DMS79 treated with DMSO at 0.1 percent for 48 hours (cell line): Measurements from ENCODE around the gene OPTN.
A peak's percentile ranks its signal among the peaks of the same experiment; 100 is the strongest.
"Not testable (repeated sequence)": the region's sequence is repeated elsewhere in the genome, so short reads cannot be mapped to it uniquely, and the experiment has no call there.

Source experiments
- DNase-seq: peaks from one replicate; lab custom pipeline; 2025; lab: John Stamatoyannopoulos, UW

The OPTN gene

DNA sequence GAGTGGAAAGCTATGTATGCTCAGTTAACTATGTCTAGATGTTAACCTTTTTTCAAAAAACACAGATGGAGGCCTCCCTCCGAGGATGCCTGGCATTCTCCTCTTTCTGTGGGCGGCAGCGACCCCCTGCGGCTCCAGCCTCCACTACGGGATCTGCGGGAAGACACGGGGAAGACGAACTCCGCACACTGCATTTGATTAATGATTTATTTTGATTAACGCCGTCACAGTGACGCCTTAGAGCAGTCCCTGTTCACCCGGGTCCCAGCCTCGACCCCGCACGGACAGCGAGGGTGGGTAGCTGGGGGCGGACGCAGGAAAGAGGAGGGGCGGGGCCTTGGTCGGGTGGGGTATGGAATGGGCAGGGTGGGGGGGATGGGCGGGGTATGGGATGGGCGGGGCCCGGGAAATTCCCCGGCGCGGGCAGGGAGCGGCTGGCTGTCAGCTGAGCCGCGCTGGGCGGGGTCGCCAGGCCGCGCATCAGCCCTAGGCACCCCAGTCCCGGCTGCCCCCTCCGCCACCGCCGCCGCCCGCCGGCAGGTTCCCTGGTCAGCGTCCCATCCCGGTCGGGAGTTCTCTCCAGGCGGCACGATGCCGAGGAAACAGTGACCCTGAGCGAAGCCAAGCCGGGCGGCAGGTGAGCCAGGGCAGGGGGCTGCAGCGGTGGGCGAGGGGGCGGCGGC lies at the start of gene OPTN:
OPTN (plus strand) TSS at position 498 of the 683 bp plus-strand sequence. CDS start 8,960 bp downstream, outside the sequence.
- DNase-seq = peak; percentile 52

DNA sequence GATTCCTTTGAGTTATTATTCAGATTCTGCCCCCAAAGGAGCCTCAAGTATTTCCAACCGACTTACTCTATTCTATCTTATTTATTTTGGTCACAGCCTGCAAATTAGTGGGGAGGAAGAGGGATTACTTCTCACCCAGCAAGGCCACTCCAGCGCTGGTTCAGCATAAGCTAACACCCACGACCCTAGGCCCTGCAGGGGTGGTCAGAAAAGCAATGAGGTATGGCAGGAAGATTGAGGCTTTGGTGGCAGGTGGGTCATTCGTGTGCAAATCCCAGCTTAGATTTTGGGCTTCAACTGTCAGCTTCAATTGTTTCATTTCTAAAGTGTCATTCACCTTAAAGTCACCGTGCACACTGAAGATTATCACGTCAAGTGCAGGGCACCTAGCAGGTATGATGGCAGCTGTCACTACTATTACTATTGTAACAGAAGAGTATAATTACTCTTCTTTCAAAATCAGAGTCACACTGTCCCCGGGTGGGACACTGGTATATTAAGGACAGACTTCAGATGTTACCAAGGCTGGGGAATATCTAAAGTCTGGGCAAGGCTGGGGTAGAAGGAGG lies 48.8 kb upstream of the OPTN start:
- DNase-seq = no peak

DNA sequence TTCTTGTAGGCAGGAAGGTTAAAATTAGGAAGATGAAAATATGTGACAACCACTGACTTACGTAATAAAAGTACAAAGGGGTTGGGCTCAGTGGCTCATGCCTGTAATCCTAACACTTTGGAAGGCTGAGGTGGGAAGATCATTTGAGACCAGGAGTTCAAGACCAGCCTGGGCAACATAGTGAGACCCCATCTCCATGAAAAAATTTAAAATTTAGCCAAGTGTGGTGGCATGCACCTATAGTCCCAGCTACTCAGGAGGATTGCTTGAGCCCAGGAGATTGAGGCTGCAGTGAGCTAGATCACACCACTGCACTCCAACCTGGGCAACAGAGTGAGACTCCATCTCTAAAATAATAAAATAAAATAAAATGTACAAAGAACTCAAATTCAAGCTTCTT lies 46.8 kb upstream of the OPTN start:
- DNase-seq = not testable (repeated sequence)

DNA sequence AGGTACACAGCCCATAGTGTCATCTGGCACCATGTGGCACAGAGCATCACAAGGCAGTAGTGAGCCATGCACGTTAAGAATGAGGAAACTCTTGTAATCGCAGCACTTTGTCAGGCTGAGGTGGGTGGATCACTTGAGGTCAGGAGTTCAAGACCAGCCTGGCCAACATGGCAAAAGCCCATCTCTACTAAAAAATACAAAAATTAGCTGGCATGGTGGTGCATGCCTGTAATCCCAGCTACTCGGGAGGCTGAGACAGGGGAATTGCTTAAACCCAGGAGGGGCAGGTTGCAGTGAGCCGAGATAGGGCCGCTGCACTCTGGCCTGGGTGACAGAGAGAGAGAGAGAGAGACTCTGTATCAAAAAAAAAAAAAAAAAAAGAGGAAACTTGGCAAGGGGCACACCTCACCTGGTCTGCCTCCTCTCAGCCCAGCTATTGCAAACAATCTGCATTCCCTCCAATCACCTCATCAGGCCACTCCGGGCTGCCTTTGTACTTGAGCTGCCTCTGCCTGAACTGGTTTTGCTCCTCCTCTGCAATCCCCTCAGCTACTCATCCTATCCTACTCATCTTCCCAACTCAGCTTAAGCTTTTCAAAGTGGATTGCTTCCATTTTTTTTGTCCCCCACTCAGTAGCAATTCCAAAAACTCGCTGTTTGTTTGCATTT lies 46.0 kb upstream of the OPTN start:
- DNase-seq = peak; percentile 52

DNA sequence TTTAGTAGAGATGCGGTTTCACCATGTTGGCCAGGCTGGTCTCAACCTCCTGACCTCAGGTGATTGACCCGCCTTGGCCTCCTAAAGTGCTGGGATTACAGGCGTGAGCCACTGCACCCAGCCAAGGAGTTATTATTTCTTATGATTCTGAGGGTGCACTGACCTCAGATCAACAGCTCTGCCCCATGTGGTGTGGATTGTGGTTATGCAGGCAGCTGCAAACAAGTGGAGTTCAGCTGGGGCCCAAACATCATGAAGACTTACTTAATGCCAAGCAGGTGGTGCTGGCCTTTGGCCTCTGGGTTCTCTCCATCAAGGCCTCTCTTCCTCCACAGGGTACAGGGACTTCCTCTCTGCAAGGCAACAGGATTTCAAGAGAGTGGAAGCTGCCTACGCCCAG lies 45.1 kb upstream of the OPTN start:
- no peak for DNase-seq

DNA sequence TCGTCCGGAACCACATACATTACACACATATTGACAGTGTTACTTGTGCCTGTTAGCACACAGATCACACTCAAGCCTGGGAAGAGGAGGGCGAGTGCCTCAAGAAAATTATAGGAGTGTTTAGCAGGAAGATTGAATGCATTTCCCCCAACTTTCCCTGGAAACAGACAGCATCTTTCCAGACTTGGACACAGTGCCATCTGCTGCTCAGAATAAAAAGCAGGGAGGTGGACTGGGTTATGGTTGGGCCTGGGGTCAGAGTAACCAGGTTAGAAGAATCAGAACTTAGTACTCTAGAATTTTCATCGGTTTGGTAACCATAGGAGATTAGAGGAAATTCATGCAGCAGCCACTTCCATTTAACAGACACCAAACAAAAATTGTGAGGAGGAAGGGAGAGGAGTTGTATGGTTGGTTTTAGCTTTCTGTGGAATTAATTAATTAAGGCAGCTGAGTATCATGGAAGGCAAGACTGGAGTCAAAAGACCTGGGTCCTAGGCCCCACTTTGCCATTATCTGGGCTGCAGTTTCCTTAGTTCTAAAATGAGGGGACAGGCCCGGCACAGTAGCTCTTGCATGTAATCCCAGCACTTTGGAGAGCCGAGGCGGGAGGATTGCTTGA lies 43.4 kb upstream of the OPTN start:
- no peak for DNase-seq

DNA sequence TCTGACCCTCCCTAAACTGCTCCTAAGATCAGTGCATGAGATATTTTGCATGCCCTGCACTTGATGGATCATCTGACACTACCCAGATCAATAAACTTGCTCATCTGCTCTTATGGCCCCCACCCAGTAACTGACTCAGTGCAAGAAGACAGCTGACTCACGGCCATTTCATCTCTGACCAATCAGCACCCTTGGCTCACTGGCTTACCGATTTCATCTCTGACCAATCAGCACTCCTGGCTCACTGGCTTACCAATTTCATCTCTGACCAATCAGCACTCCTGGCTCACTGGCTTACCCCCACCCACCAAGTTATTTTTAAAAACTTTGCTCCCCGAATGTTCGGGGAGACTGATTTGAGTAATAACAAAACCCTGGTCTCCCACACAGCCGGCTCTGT lies 37.2 kb upstream of the OPTN start:
- DNase-seq = no peak

DNA sequence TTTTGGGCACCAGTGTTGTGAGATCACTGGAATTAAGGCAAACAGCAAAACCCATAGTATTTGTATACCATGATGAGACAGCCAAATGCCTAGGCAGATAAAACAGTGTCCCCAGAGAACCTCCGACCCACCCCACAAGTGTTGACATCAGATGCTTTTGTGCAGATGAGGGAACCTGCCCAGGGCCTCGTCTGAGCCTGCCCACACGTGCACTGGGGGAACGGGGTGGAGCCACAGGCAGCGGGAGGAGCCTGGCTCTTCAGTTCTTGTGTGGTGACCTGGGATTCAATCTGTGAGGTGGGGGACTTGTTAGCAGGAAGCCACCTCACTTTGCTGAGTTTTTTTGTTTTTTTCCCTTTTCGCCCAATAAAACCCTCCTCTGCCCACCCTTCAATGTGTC lies 33.4 kb upstream of the OPTN start:
- no peak for DNase-seq

DNA sequence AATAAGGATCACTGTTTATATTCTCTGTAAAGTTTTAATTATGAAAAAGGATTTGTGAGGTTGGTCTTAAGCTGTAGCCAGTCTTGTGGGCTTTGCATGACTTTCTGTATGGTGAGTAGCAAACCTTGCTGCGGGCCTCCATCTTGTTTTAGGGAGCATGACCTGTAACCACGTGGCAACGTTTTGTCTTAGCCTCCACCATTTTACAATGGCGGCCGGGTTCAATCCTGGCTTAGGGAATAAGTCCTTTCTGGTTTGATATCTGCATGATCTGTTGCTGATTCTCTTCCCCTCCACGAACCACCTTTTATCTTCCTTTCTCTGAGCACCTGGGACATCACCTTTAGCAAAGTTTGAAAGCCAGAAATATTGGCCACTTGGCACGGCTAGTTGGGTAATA lies 32.5 kb upstream of the OPTN start:
- DNase-seq = no peak

DNA sequence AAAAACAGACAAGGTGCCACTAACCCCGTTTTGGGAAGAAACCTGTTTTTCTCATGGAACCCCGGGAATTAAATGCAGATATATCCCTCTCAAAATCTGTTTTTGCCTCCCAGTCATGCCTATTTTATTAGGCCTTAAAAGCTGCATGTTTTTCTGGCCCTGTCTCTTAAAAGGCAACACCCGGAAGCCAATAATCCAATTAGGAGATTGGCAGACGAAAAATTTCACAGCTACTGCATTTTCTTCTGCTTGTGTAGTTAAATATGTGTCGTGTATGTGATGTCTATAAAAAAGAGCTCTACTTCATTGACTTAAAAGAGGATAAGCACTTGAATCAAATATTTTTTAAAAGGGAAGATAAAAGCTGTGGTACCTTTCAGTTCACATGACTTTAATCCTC lies 31.9 kb upstream of the OPTN start:
- no peak for DNase-seq

DNA sequence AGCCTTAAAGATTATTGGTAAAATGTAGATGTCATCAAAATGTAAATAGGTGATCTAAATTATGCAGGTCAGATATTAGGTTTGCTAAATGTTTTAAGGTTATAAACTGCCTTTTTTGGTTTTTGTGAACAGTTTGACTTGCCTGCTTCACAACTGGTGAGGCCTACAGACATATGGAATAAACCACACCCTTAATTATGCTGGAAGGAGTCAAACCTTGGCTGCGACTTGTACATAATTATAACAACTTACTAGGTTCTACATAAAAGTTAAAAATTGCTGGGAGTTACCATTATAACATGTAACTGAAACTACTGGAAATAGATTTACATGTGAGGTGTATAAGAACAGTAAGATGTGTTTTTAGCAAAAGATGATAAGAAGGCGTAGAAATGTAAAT lies 31.5 kb upstream of the OPTN start:
- no peak for DNase-seq

DNA sequence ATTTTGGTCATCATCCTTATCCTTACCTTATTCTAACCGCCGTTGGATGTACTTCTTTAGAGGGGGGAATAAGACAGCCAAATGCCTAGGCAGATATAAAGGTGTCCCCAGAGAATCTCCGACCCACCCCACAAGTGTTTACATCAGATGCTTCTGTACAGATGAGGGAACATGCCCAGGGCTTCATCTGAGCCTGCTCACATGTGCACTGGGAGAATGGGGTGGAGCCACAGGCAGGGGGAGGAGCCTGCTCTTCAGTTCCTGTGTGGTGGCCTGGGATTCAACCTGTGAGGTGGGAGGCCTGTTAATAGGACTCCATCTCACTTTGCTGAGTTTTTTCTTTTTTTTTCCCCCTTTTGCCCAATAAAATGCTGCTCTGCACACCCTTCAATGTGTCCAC lies 27.6 kb upstream of the OPTN start:
- no peak for DNase-seq

DNA sequence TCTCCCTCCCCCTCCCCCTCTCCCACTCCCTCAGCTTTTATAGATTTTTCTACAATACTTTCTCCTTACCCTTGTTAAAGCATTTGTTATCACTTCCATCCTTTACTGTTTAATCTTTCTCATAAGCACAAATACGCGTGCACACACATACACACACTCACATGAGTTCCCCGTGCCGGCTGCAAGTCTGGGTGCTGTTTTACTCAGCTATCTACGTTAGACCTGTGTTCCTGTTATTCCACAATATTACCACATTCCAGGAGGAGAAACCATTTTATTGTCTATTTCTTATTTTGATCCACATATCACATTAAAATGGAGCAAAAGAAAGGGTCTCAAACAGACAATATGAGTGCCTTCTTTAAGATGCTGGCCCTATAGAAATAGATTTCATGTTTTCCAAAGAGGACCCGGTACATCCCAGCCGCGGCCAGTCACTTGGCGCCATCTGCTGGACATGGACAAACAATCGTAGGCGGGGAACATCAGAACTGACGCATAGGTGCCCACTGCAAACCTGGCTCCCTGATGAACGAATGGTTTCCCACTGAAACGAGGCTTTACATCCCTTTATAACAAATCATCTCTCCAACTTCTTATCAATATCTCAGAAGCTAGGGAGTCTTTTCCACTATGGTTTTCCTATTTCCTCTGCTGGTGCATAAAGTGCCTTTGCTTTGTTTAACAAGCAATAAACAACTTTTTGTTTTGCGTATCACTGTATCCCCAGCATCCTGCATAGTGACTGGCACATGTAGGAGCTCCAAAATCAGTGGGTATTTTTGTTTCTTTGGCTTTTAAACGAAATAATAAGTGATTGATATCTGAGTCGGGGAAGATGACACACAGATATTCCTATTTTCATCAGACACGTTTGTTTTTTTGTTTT lies 25.2 kb upstream of the OPTN start:
- DNase-seq = peak; percentile 40

DNA sequence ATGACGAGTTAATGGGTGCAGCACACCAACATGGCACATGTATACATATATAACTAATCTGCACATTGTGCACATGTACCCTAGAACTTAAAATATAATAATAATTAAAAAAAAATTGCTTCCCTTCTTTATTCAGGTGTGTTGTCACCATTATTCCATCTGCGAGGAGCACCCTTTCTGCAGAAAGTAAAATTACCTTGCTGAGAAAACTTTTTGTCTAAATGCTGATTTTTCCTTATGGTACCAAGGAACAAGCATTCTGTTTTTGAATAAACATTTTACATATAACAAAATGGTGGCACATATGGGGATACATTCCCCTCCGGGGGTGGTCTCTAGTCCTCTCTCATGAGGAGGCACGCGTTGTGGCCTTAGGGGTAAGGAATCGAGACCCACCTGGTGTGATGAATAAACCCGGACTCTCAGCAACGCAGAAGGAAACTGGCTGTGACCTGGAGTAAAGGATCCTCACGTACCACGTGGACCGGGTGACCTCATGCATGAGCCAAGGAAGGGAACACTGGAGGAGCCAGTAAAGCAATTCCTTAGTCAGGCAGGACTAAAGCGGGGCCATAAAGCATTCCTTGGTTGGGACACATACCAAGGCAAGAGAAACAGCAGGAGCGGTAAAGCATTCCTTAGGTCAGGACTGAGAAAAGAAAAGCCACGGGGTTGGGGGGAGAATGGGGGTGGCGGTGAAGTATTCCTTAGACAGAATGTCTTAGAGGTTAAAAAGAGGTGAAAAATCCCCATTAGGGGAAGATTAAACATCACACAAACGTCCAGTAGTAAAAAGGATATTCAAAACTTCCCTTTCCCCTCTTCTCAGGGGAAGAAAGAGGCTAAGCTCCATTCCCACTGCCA lies 20.8 kb upstream of the OPTN start:
- no peak for DNase-seq

DNA sequence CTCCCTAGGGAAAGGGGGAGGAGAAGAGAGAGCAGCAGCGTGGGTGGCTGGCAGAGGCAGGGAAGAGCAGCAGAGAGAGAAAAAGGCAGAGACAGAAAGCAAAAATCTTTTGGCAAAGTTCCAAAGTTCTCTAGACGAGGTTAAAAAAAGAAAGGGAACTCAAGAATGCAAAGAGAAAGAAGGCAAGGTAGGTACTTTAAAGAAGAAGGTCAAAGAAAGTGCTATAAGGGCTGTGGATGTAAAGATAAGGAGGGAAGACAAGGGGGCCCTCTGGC lies 20.2 kb upstream of the OPTN start:
- DNase-seq = no peak

DNA sequence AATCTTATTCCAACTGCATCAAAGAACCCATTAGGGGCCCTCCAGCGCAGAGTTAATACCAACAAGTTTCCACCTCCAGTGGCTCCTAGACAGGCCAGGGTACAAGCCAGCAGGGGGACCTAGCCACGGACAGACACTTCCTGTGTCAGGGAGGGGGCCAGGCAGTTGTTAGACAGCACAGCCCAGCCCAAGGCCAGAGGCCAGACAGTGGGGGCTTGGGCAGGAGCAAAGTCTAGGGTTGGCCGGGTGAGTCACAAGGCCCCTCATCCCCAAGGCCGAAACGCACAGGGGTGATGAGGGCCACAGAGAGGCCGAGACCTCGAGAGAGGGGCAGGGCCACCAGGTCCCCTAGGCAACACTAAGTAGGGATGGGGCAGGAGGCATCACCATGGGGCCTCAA lies 19.3 kb upstream of the OPTN start:
- DNase-seq = no peak

DNA sequence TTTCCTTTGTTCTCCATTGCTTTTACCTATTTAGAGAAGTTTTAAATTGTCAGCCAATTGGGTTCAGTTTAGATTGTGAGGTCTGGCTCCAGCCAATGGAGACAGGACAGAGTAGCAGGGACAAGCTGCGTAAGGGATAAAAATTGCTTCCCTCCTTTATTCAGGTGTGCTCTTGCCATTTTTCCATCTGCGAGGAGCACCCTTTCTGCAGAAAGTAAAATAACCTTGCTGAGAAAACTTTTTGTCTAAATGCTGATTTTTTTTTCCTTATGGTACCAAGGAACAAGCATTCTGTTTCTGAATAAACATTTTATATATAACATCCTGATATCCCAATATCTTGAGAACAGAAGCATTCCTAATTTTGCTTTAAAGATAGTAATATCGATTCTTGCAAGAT lies 16.3 kb upstream of the OPTN start:
- not testable (repeated sequence) for DNase-seq

DNA sequence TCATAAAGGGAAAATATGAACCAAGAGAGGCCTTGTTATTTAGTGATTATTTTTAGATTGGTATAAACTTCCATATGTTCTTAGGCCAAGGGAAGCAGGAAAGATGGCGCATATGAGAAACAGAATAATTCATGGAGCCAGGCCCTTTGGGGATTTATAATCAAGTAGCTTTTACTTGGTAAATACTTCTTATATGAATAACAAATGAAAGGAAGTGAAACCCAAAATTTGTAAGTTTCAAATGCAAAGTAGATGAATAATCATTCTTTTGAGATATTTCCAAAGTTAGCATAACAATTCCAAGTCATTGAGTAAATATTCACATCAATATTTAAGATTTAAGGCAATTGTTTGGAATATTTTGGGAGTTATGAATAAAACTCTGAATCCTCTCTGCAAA lies 13.9 kb upstream of the OPTN start:
- no peak for DNase-seq

DNA sequence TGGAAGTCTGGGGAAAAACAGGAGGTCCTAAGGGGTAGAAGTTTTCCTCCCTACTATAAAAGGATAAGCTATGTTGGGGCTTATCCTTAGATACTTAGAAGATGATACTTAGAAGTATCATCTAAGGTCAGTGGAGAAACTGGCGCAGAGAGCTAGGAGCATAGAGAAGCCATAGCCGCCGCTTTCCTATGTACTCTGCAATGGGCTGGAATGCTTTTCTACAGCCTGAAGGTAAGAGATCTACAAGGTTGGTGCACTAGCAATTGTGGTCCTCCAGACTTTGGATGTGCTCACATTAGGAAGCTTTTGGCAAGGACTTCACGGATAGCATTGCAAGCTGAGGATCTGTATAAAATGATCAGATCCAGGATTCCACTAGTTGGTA lies 12.4 kb upstream of the OPTN start:
- no peak for DNase-seq

DNA sequence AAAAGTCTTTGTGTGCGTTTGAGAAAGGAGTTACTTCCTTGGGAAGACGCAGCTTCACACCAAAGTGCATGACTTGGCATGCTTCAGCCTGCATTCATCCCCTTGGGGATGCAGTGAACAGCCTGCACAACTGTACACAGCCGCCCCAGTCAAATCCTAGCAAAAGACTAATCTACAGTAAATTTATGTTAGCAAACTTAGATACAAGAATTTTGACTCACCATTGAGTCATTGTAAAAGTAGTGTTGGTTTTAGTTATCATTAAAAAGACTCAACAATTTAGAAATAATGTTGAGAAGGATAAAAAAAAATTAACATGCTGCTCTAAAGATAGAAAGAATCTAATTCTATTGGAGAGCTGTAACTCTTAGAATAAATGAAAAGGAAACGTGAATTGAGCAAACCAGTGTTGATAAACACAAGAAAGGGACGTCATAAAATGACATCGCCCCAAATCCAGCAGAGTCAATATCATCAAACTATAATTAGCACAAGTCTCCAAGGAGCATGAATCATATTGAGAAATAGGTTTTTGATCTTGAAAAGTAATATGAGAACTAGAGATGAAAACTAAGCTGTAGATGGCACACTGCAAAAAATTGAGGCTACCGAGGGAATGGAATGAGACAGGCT lies 11.9 kb upstream of the OPTN start:
- no peak for DNase-seq

DNA sequence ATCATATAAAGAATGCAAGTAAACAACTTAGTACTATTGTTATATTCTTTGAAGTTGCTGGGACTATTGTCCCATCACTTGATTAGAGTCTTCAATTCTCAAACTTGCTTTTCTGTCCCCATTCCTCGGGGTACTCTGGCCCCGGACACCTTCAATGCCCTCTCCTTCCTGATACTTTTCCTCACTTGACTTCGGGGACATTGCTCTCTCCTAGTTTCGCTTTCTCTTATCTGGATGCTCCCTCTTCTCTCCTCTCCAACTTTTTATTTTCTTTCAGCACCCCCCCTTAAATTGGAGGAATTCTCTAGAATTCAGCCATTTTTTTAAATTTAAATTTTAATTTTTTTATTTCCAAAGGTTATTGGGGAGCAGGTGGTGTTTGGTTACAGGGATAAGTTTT lies 10.6 kb upstream of the OPTN start:
- no peak for DNase-seq
